Glomerular visceral epithelial cell (primary cell): ENCODE results near the gene ADCY1.
"Not testable (repeated sequence)": the region's sequence is repeated elsewhere in the genome, so short reads cannot be mapped to it uniquely, and the experiment has no call there.

ENCODE experiments used
- DNase-seq: peaks from one replicate; pipeline ENCODE4 v3.0.0-alpha.2; 2016; ENCODE audit errors: extremely low spot score

Gene ADCY1

GRCh38 chr7:45712872-45713668 is 138.9 kb downstream of the ADCY1 start:
- DNase-seq = no peak

DNA sequence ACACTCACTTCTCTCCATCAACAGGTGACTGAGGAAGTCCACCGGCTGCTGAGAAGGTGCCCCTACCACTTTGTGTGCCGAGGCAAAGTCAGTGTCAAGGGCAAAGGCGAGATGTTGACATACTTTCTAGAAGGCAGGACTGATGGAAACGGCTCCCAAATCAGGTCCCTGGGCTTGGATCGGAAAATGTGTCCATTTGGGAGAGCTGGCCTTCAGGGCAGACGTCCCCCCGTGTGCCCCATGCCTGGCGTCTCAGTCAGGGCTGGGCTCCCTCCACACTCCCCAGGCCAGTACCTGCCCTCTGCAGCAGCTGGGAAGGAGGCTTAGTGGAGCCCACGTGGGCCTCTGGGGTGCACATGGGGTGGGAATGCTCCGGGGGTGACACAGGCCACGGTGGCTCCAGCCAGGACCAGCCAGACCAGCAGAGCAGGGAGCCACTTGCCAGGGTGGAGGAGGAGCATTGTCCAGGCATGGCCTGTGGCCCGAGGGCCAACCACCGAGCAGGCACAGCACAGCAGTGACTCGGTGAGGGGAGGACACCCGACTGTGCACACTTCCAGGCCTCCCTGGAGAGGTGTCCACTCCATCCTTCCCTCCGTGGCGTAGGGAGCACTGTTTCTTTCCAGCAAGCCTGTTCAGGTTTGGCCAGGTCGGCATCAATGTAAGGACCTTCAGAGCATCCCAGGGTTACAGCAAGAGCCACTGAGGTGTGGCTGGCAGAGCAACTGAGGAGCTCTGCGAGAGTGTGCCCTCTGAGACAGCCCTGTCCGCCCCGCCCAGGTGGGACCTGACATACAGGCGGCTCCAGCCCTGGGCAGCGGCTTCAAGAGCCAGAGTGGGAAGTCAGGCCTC is 139.7 kb downstream of the ADCY1 start:
- no peak for DNase-seq

- DNase-seq = no peak
These were observed 140.3 kb downstream of the ADCY1 start for GRCh38 chr7:45714521-45714820.

DNA sequence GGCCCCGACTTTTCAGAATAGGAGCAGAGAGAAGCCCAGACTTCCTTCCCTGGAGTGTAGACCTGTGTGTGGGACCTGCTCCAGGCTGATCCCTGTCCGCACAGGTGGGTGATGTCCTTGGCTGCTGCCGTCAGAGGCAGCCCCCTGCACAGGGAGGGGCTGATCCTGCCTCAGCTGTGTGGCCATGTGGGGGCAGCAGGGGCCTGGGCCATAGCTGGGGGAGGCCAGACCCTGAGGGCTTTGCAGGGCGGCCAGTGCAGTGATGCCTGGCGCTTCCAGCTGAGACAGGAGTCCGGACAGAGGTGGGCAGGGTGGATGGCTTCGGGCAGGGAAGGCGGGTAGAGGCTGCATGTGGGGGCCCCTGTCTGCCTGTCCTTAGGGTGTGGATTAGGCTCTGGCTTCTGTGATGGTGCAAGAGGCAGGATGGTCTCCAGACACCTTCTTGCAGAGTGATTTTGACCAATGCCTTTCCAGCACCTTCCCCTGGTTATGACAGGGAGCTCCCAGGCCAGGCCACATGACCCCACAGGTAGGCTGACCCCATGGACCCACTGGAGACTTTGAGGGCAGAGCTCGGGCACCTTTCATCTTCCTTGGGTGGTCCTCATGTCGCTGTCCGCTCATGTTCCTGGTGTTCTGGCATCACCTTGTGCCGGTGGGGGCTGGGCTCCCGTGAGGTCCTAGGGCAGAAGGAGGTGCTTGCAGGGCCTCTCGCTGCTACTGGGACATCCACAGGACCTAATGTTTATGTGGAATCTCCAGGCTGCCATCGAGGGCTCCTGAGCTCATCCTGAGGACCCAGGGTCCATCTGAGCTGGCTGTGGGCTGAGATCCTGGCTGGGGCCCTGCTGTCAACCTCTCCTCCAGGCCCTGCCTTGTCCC is 141.5 kb downstream of the ADCY1 start:
- no peak for DNase-seq

GRCh38 chr7:45716380-45717203 is 142.4 kb downstream of the ADCY1 start:
- DNase-seq = no peak

GRCh38 chr7:45717537-45718235 is 143.5 kb downstream of the ADCY1 start:
- no peak for DNase-seq

DNA sequence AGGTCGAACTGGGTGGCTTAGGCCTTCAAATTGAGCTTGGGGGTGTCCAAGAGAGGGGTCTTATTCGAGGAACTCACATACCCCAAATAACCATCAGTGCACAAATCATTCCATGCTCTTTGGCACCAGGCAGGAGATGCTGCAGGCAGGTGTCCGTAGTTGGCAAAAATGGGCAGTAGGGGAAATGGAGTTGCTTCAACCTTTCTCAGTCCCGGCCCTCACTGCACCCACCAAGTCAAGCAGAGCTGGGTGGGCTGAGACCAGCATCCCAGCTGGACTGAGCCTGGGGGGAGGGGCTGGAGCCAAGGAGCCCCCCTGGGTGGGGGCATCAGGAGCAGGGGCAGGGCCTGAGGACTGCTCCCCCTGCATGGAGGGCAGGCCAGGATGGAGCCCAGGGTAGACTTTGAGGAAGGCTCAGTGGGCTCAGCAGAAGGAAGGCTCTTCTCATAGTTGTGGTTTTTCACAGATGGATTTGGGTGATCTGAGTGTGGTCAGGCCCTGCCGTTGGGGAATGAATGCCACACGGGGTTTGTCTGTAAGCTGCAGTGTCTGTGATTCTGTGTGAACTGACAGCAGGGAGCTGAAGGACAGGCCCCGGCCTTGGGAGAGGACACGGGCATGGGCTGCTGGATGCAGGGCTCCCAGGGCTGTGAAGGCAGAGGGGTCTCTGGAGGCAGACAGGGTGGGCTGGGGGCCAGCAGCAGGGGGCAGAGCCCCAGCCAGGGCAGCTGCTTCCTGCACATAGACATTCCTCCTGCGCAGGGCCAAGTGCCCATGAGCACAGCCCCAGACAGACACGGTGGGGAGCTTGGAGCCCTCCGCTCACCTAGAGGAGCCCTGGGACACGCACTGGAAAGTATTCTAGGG is 144.5 kb downstream of the ADCY1 start:
- DNase-seq = peak; percentile 23

- no peak for DNase-seq
These were observed 146.8 kb downstream of the ADCY1 start for GRCh38 chr7:45720989-45721388.

GRCh38 chr7:45721686-45722598 is 147.8 kb downstream of the ADCY1 start:
- no peak for DNase-seq

- DNase-seq = not testable (repeated sequence)
These were observed 151.1 kb downstream of the ADCY1 start for GRCh38 chr7:45725231-45725630.

GRCh38 chr7:45726883-45727282 is 152.7 kb downstream of the ADCY1 start:
- no peak for DNase-seq

DNA sequence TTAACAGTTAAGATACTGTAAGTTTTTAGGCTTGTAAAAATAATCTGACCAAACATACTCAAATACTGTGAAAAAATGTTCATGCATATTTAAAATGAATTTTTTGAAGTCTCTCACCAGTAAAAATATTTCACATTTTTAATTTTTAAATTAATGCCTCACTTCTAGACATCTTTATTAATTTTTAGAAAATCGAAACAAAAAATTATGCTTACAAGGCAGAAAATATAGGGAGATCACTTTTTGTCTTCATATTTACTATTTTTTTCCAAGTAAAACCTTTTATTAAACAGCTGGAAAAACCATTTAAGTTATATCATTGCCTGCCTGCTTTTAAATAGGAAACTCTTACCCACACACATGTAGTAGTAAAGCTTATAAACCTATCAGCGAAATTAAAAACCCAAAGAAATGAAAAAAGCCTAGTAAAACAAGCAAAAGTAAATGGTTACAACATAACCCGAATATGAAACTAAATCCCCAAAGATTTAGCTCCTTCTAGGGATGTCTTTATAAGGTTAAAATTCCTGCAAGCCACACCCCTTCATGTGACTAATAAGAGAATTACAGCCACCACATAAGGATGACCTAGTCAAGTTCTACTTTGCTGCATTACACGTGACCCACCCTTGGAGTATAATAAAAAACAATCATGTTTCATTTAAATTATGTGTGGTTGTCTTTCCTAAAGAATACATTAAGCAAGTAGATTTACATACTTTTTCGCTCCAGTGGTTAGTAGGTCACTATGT is 157.7 kb downstream of the ADCY1 start:
- peak; percentile 46 for DNase-seq

GRCh38 chr7:45738920-45739319 is 164.8 kb downstream of the ADCY1 start:
- DNase-seq = not testable (repeated sequence)

DNA sequence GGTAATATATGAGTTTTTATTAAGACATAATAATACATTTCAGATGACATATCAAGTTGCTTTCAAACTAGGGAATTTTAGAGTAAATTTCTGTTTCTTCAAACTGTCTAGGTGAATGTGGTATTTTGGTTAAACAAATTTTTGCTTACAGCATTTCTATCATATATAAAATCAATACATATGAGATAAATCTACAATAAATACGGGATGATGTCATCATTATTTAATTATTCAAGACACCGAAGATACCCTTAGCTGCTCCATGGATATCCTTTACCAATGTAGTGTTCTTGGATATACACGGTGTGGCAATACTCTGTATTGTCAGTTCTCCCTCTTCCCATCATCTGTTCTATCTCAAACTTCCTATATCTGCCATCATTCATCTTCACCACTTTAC is 166.4 kb downstream of the ADCY1 start:
- DNase-seq = not testable (repeated sequence)

- not testable (repeated sequence) for DNase-seq
These were observed 174.8 kb downstream of the ADCY1 start for GRCh38 chr7:45748976-45749375.

DNA sequence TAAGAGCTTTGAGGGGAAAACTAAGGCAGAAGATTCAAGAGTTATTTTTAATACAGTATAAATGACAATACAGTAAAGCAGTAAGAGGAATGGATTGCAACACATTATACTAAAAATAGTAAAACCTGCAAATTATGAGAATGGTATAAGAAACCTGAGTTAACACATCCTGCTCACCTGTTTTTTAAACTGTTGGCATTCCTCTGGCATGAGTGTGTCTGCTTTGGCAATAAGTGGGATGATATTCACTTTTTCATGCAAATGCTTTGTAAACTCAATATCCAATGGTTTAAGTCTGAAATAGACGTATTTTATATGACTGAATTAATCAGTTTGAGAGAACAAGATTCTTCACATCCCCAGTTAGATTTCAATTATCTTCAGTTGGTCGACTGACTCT is 177.2 kb downstream of the ADCY1 start:
- DNase-seq = not testable (repeated sequence)

DNA sequence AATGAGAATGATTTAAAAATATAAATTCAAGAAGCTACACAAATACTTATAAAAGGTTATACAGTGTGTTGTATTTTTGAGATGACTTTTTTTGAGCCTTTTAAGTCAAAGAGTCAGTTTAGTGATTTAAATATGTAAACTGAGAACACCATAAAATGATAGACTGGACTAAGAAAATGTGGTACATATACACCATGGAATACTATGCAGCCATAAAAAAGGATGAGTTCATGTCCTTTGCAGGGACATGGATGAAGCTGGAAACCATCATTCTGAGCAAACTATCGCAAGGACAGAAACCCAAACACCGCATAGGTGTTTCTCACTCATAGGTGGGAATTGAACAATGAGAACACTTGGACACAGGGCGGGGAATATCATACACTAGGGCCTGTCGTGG is 182.2 kb downstream of the ADCY1 start:
- not testable (repeated sequence) for DNase-seq

DNA sequence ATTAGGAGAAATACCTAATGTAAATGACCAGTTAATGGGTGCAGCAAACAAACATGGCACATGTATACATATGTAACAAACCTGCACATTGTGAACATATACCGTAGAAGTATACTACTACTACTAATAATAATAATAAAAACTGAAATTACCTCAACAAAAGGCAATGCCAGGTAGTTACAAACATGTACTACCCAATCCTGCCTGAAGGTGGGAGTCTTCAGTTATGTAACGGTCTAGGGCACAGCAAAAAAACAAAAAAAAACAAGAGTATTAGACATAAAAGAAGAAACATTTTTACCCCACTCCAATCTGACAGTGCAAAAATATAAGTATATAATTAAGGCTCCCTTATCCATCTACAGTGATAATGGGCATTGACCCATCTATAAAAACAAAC is 182.6 kb downstream of the ADCY1 start:
- DNase-seq = peak; percentile 5
